ENCODE measurements around the gene SMIM45.

Gene SMIM45

DNA sequence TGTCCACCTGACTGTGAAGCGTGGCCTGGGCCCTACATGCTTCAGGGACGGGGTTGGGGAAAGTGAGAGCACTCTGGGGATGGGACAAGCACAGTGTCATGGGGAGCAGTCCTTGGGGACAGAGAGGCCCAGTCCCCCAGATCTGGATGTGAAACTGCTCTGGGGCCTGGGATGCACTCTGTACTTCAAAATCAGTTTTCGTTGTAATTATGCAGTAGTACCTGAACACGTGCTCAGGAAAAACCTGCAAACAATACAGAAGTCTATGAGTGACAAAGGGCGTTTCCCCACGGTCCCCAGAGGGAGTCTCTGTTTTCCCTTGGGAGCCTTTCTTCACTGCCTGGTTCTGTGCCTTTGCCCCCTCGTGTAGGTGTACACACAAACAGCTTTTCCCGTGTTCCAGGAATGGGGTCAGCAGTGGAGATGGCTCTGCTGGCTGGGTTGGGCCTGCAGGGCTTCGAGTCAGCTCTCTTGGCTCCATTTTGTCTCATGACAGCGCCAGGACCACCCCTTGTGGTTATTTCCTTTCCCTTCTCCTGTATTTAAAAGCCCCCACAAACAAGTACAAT lies 20.2 kb upstream of the SMIM45 start (continued):
- no peak for TF ChIP-seq GTF2F1 (IDR thresholded peaks at IDR 0.05; ENCODE audit: borderline replicate concordance, low read depth, low read length)
- no peak for TF ChIP-seq ASH2L (IDR thresholded peaks at IDR 0.05; ENCODE audit: low read length)
- no peak for TF ChIP-seq RFX5 (IDR thresholded peaks at IDR 0.05; ENCODE audit: borderline replicate concordance, low read depth, low read length)
- no peak for TF ChIP-seq SUZ12 (IDR thresholded peaks at IDR 0.05; ENCODE audit: low read length)

Data from H1 (cell line).